Esophagus muscularis mucosa (tissue), 4 donors: Measurements from ENCODE around the gene AHCYL2. TPM values are rescaled to one million over a fixed set of nuclear protein-coding genes. Genes with fewer than 3 reads are reported as not detected.

Experiments used
- DNase-seq: peaks from one replicate; pipeline ENCODE4 v3.0.0-alpha.2; 2017; ENCODE audit errors: extremely low spot score
- H3K27ac ChIP-seq, 4 donors: fragments of 200-600 bp; sonication (generic); replicated peaks in 1 of 4; 1 replicate in 3 of 4; 2 replicates in 1 of 4; pipeline ENCODE4 v1.5.1; 2016 to 2019; ENCODE audit warnings: mild to moderate bottlenecking in 1 of 4
- H3K27me3 ChIP-seq, 4 donors: fragments of 200-600 bp; sonication (generic); one replicate each; pipeline versions ENCODE4 v1.5.1 to v1.6.0; 2016 to 2019
- H3K36me3 ChIP-seq, 4 donors: fragments of 200-600 bp; sonication (generic); one replicate each; pipeline ENCODE4 v1.5.1; 2016 to 2019
- H3K4me1 ChIP-seq, 4 donors: fragments of 200-600 bp; sonication (generic); one replicate each; pipeline ENCODE4 v1.5.1; 2016 to 2019
- H3K4me3 ChIP-seq, 4 donors: fragments of 200-600 bp; sonication (generic); 1 replicate in 2 of 4; 2 replicates in 2 of 4; pipeline ENCODE4 v1.5.1; 2016 to 2019; ENCODE audit warnings: mild to moderate bottlenecking in 4 of 4, moderate library complexity in 1 of 4
- H3K9me3 ChIP-seq, 4 donors: fragments of 200-600 bp; sonication (generic); 1 replicate in 3 of 4; 2 replicates in 1 of 4; pipeline ENCODE4 v1.5.1; 2016 to 2019
- CTCF ChIP-seq, 3 experiments: fragments of 200-600 bp in 2 of 3; fragments of 450-650 bp in 1 of 3; sonication (generic) in 2 of 3; IDR thresholded peaks; one replicate each; pipeline ENCODE4 v1.5.1; 2017 to 2019; ENCODE audit warnings: antibody characterized with exemption in 3 of 3, mild to moderate bottlenecking in 2 of 3, moderate library complexity in 1 of 3
- EP300 ChIP-seq: sonication (generic); formaldehyde crosslinking; IDR thresholded peaks from one replicate; pipeline ENCODE4 v1.6.1; 2017; ENCODE audit warnings: antibody characterized with exemption
- POLR2A ChIP-seq: fragments of 450-650 bp; IDR thresholded peaks from one replicate; pipeline ENCODE4 v1.6.1; 2017; ENCODE audit warnings: antibody characterized with exemption, moderate library complexity, mild to moderate bottlenecking, low read depth
- POLR2AphosphoS5 ChIP-seq, 2 donors: sonication (generic); formaldehyde crosslinking; IDR thresholded peaks; one replicate each; pipeline ENCODE4 v1.6.1; 2017; ENCODE audit warnings: antibody characterized with exemption in 2 of 2
- WGBS: methylation state at CpG from one replicate; pipeline ENCODE4 v1.1.5; 2018; 5-methylcytosine and 5-hydroxymethylcytosine counted together
- intact Hi-C: fragments of 100-400 bp; cut with DNase I; formaldehyde crosslinking; loops from one replicate; pipeline ENCODE4 v1.15.1; 2023
- total RNA-seq, 4 donors: library from RNA; depleted of rRNA; stranded (reverse); fragments of >200 nt; gene quantifications; one replicate each; pipeline versions ENCODE4 v1.1.0 to v1.2.1, GENCODE V29; 2016

The AHCYL2 gene
- total RNA-seq, 4 donors from 2014 or later = 9.7 to 14.2 (median 11.9) TPM

GRCh38 chr7:129421717-129422250 lies 197.0 kb downstream of the AHCYL2 start:
- no peaks in the 10 kb centered on the region for H3K27me3 ChIP-seq
- WGBS = 41% methylated on average over 2 of the region's 2 CpGs
- H3K36me3 ChIP-seq = peaks cover 0 to 43% (median 11%) of the 10 kb centered on the region in 4 donors
- H3K9me3 ChIP-seq = no peaks in the 10 kb centered on the region
- no peak overlapping the region for H3K27ac ChIP-seq
- intact Hi-C loops = no loop called here
- H3K4me3 ChIP-seq = no peak overlapping the region
- peaks cover 0 to 5% (median 0%) of the 10 kb centered on the region in 4 donors for H3K4me1 ChIP-seq
- no peak for DNase-seq
- no peak for TF ChIP-seq POLR2AphosphoS5 (IDR thresholded peaks at IDR 0.05)
- TF ChIP-seq EP300 = no peak
- no peak for TF ChIP-seq POLR2A
- no peak for TF ChIP-seq CTCF (IDR thresholded peaks at IDR 0.05)

GRCh38 chr7:129422727-129423126 lies 197.9 kb downstream of the AHCYL2 start:
- intact Hi-C loops = no loop called here
- H3K4me1 ChIP-seq = peaks cover 0 to 5% (median 0%) of the 10 kb centered on the region in 4 donors
- H3K9me3 ChIP-seq = no peaks in the 10 kb centered on the region
- no peaks in the 10 kb centered on the region for H3K27me3 ChIP-seq
- DNase-seq = no peak
- peaks cover 0 to 52% (median 17%) of the 10 kb centered on the region in 4 donors for H3K36me3 ChIP-seq
- H3K27ac ChIP-seq = no peak overlapping the region
- no peak overlapping the region for H3K4me3 ChIP-seq
- TF ChIP-seq POLR2AphosphoS5 (IDR thresholded peaks at IDR 0.05) = no peak
- 97% methylated on average over 4 of the region's 4 CpGs for WGBS

DNA sequence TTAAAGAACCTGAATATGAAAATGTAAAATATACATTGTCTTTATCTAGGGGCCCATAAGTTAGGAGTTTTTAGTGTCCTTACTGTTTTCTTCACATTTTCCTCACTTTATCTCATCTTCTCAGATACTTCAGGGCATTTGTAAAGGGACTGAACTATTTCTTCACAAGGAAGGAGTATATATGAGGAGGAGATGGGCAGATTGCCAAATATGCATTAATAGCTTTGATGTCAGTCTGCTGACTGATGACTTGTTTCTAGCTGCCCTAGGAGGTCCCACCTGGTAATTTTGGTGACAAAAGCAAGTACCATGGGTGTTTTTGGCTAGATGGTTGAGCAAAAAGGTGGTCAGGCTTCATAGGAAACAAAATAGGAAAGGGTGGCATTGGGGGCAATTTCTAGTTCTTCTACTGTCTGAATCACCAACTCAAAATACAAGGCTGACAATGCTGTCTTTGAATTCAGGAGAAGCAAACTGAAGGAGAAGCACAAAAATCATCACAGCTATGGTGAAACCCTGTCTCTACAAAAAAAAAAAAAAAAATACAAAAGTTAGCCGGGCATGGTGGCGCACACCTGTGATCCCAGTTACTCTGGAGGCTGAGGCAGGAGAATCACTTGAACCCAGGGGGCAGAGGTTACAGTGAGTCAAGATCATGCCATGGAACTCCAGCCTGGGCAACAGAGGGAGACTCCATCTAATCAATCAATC lies 199.0 kb downstream of the AHCYL2 start:
- DNase-seq = no peak
- Histone ChIP-seq H3K27ac (no peak overlapping the region), H3K27me3 (no peaks in the 10 kb centered on the region), H3K4me3 (no peak overlapping the region), H3K36me3 (peaks cover 0 to 56% (median 17%) of the 10 kb centered on the region in 4 donors), H3K9me3 (no peaks in the 10 kb centered on the region), H3K4me1 (peaks cover 0 to 5% (median 0%) of the 10 kb centered on the region in 4 donors)
- TF ChIP-seq POLR2AphosphoS5 (IDR thresholded peaks at IDR 0.05) (no peak), POLR2A (no peak), CTCF (IDR thresholded peaks at IDR 0.05) (no peak), EP300 (no peak)
- 98% methylated on average over 2 of the region's 2 CpGs for WGBS
- intact Hi-C loops = no loop called here

GRCh38 chr7:129426482-129426881 lies 201.7 kb downstream of the AHCYL2 start:
- DNase-seq = no peak
- Histone ChIP-seq H3K4me1 (peaks cover 0 to 5% (median 0%) of the 10 kb centered on the region in 4 donors), H3K27ac (no peak overlapping the region), H3K4me3 (no peak overlapping the region), H3K9me3 (no peaks in the 10 kb centered on the region), H3K27me3 (no peaks in the 10 kb centered on the region), H3K36me3 (peaks cover 0 to 51% (median 17%) of the 10 kb centered on the region in 4 donors)
- TF ChIP-seq EP300 (no peak), POLR2AphosphoS5 (IDR thresholded peaks at IDR 0.05) (no peak), CTCF (IDR thresholded peaks at IDR 0.05) (no peak), POLR2A (no peak)
- intact Hi-C loops = no loop called here

DNA sequence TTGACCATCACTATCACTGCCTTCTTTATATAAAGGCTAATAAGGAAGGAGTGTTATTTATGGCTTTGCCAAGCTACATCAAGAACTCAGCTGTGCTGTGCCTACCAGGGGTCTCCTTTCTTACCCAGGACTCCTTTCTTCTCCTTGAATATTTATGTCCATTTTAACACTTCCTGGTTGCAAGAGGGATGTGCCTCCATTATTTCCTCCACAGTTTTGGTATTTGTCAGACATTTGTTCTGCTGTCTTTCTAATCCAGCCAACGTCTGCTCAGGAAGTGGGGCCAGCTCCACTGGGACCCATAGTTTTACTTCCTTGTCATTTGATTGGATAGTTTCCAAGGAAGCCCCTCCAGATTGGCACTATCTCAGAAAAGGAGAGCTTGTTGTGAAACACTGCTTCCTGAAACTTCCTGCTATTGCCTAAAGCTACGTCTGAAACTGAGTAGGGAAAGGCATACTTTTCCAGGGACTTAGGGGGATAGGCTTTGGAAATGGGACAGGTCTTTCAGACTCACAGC lies 202.8 kb downstream of the AHCYL2 start:
- DNase-seq = no peak
- Histone ChIP-seq H3K9me3 (no peaks in the 10 kb centered on the region), H3K27me3 (no peaks in the 10 kb centered on the region), H3K27ac (no peak overlapping the region), H3K4me3 (no peak overlapping the region), H3K4me1 (no peaks in the 10 kb centered on the region), H3K36me3 (peaks cover 0 to 50% (median 17%) of the 10 kb centered on the region in 4 donors)
- intact Hi-C loops = no loop called here
- TF ChIP-seq CTCF (IDR thresholded peaks at IDR 0.05) = no peak
- TF ChIP-seq EP300 = no peak
- no peak for TF ChIP-seq POLR2AphosphoS5 (IDR thresholded peaks at IDR 0.05)
- TF ChIP-seq POLR2A = no peak
- 48% methylated on average over 2 of the region's 2 CpGs for WGBS
